ENCODE results near the gene DDX5. TPM values are rescaled to one million over a fixed set of nuclear protein-coding genes. Genes with fewer than 3 reads are reported as not detected.
A peak's percentile ranks its signal among the peaks of the same experiment; 100 is the strongest.

The DDX5 gene
- total and polyA plus RNA-seq, 2 donors (not counting 1 experiment from before 2014, with no cell fraction given), result 1,560 to 2,167 TPM

DNA sequence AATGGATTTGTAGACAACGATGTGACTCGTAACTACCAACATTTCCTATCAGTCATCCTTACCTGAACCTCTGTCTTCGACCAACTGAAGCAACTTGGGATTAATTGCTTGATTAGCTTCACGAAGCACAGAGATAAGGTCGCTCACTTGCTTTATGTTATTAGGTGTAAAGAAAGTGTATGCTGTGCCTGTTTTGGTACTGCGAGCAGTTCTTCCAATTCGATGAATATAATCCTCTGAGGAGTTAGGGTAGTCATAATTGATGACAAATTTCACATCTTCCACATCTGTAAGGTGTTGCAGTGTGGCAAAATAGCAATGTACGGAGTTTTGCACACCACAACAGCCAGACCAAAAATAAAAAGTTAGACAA is 5.6 kb downstream of the DDX5 start:
- ATAC-seq (ENCODE audit: low read depth) (no peak), DNase-seq (peak; percentile 33)
- Mint-ChIP-seq H3K27me3 (no peaks in the 10 kb centered on the region), H3K4me1 (peaks cover 80% of the 10 kb centered on the region), H3K9me3 (ENCODE audit: insufficient read depth) (no peaks in the 10 kb centered on the region), H3K27ac (peak overlapping the region; percentile 8), H3K4me3 (no peak overlapping the region)
- H3K9ac ChIP-seq (ENCODE audit: low read length), result no peak overlapping the region
- H3K4me1 ChIP-seq (ENCODE audit: control insufficient read depth in 2 of 2, insufficient read depth in 2 of 2, low read length in 2 of 2), result peaks cover 35 to 38% of the 10 kb centered on the region in 2 donors
- ChIA-PET CTCF (interaction anchor here (1.4 to 6.9 kb wide), 2 partner anchors 80 to 88 kb away, joined by 3 to 112 read pairs; no protein-coding TSS in a partner anchor), POLR2A (no interaction called here)
- H2AFZ ChIP-seq (ENCODE audit: insufficient read depth, low read depth, low read length, poor library complexity, severe bottlenecking), result no peak overlapping the region
- no peak for TF ChIP-seq EZH2 (IDR thresholded peaks at IDR 0.05; ENCODE audit: borderline replicate concordance, insufficient read depth, low read depth, low read length, poor library complexity, severe bottlenecking)
- TF ChIP-seq, protein P1, sequence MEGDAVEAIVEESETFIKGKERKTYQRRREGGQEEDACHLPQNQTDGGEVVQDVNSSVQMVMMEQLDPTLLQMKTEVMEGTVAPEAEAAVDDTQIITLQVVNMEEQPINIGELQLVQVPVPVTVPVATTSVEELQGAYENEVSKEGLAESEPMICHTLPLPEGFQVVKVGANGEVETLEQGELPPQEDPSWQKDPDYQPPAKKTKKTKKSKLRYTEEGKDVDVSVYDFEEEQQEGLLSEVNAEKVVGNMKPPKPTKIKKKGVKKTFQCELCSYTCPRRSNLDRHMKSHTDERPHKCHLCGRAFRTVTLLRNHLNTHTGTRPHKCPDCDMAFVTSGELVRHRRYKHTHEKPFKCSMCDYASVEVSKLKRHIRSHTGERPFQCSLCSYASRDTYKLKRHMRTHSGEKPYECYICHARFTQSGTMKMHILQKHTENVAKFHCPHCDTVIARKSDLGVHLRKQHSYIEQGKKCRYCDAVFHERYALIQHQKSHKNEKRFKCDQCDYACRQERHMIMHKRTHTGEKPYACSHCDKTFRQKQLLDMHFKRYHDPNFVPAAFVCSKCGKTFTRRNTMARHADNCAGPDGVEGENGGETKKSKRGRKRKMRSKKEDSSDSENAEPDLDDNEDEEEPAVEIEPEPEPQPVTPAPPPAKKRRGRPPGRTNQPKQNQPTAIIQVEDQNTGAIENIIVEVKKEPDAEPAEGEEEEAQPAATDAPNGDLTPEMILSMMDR (IDR thresholded peaks at IDR 0.05), result no peak
- peaks cover 4 to 61% of the 10 kb centered on the region in 2 experiments for H3K36me3 ChIP-seq (replicated peaks in 1 of 2; ENCODE audit: control extremely low read depth in 1 of 2, control insufficient read depth in 1 of 2, extremely low read depth in 1 of 2, insufficient read depth in 2 of 2, low read length in 1 of 2)
- intact Hi-C loops (cut with micrococcal nuclease), result no loop called here
- peaks cover 67% of the 10 kb centered on the region for H4K20me1 ChIP-seq (ENCODE audit: control insufficient read depth, insufficient read depth, low read length, poor library complexity, severe bottlenecking)
- no peaks in the 10 kb centered on the region for H3K27me3 ChIP-seq (replicated peaks in 1 of 4; ENCODE audit: control extremely low read depth in 1 of 4, control insufficient read depth in 3 of 4, insufficient read depth in 4 of 4, low read length in 3 of 4)
- peaks cover 56% of the 10 kb centered on the region for H3K79me2 ChIP-seq (ENCODE audit: control insufficient read depth, insufficient read depth, low read length)
- no peak overlapping the region for H3K4me2 ChIP-seq (replicated peaks; ENCODE audit: low read depth, low read length, poor library complexity, severe bottlenecking)
- H3K4me3 ChIP-seq (ENCODE audit: control extremely low read depth in 1 of 5, extremely low read depth in 1 of 5, insufficient read depth in 1 of 5, low read depth in 2 of 5, low read length in 4 of 5), result no peak overlapping the region
- no peak overlapping the region for H3K27ac ChIP-seq (ENCODE audit: low read length in 2 of 2)
- WGBS (ENCODE audit: insufficient coverage), result no CpG with 5 or more reads among the region's 8 CpGs
- H3K9me3 ChIP-seq (ENCODE audit: control extremely low read depth in 1 of 3, control insufficient read depth in 2 of 3, insufficient read depth in 1 of 3, low read length in 2 of 3), result no peaks in the 10 kb centered on the region

DNA sequence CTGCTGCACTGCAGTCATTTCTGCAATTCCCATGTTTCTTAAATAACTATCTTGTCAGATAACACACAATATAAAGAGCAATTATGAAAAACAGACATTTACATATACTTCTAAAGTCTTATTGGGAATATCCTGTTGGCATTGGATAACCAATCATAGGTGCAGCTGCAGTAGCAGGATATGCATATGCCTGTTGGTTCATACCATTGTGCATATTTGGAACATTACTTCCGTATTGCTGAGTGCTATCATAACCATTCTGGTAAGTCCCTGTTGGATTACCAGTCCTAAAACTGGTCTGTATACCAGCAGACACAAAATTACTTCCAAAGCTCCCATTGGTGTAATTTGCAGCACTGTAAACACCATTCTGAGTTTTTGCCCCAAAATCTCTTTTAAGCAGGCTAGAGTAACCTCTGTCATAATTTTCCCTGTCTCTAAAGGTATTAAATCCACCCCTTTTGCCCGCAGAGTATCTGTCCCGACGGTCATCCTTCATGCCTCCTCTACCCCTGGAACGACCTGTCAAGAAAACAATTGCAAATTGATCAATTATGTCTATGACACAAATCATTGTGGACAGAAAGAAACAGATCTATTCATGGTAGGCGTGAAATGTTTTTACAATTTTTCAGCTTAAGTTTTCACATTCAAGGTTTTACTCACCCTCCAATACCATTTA is 6.1 kb downstream of the DDX5 start:
- H3K27ac Mint-ChIP-seq, result peak overlapping the region; percentile 15

More for the DNA sequence above, 6.1 kb downstream of the DDX5 start:
- Histone ChIP-seq H3K4me3 (ENCODE audit: control extremely low read depth in 1 of 5, extremely low read depth in 1 of 5, insufficient read depth in 1 of 5, low read depth in 2 of 5, low read length in 4 of 5) (no peak overlapping the region), H3K79me2 (ENCODE audit: control insufficient read depth, insufficient read depth, low read length) (peaks cover 56% of the 10 kb centered on the region), H3K9ac (ENCODE audit: low read length) (no peak overlapping the region), H3K27me3 (replicated peaks in 1 of 4; ENCODE audit: control extremely low read depth in 1 of 4, control insufficient read depth in 3 of 4, insufficient read depth in 4 of 4, low read length in 3 of 4) (no peaks in the 10 kb centered on the region), H3K4me1 (ENCODE audit: control insufficient read depth in 2 of 2, insufficient read depth in 2 of 2, low read length in 2 of 2) (peaks cover 39 to 42% of the 10 kb centered on the region in 2 donors), H4K20me1 (ENCODE audit: control insufficient read depth, insufficient read depth, low read length, poor library complexity, severe bottlenecking) (peaks cover 61% of the 10 kb centered on the region), H2AFZ (ENCODE audit: insufficient read depth, low read depth, low read length, poor library complexity, severe bottlenecking) (no peak overlapping the region), H3K36me3 (replicated peaks in 1 of 2; ENCODE audit: control extremely low read depth in 1 of 2, control insufficient read depth in 1 of 2, extremely low read depth in 1 of 2, insufficient read depth in 2 of 2, low read length in 1 of 2) (peaks cover 4 to 58% of the 10 kb centered on the region in 2 experiments), H3K27ac (ENCODE audit: low read length in 2 of 2) (no peak overlapping the region), H3K9me3 (ENCODE audit: control extremely low read depth in 1 of 3, control insufficient read depth in 2 of 3, insufficient read depth in 1 of 3, low read length in 2 of 3) (no peaks in the 10 kb centered on the region), H3K4me2 (replicated peaks; ENCODE audit: low read depth, low read length, poor library complexity, severe bottlenecking) (no peak overlapping the region)
- intact Hi-C loops (cut with micrococcal nuclease), result loop anchor here (5.0 kb wide), 2 partner anchors 178 to 568 kb away; partner anchors contain the start of gene CD79B
- TF ChIP-seq, protein P1 (IDR thresholded peaks at IDR 0.05), result no peak
- no peak for TF ChIP-seq EZH2 (IDR thresholded peaks at IDR 0.05; ENCODE audit: borderline replicate concordance, insufficient read depth, low read depth, low read length, poor library complexity, severe bottlenecking)
- ATAC-seq (ENCODE audit: low read depth), result no peak
- CTCF ChIA-PET, result interaction anchor here (6.9 kb wide), 1 partner anchor 79 kb away, joined by 112 read pairs; no protein-coding TSS in a partner anchor
- 100% methylated on average over 1 of the region's 6 CpGs for WGBS (ENCODE audit: insufficient coverage)
- POLR2A ChIA-PET, result no interaction called here
- Mint-ChIP-seq H3K4me3 (no peak overlapping the region), H3K27me3 (no peaks in the 10 kb centered on the region), H3K4me1 (peaks cover 82% of the 10 kb centered on the region), H3K9me3 (ENCODE audit: insufficient read depth) (no peaks in the 10 kb centered on the region)
- DNase-seq, result peak; percentile 36
